C4-2B (cell line): ENCODE results near the gene ADARB2.

Source experiments
- H3K27ac ChIP-seq: fragments of 450-650 bp; 2 replicates; pipeline ENCODE4 v1.5.1; 2017
- ZFX ChIP-seq: fragments of 450-650 bp; IDR thresholded peaks from 2 replicates; pipeline ENCODE4 v1.6.1; 2017
- TF ChIP-seq, protein P1 (sequence below): fragments of 450-650 bp; conservative IDR thresholded peaks from 2 replicates; pipeline ENCODE4 v1.5.1; 2017; ENCODE audit warnings: mild to moderate bottlenecking

Gene ADARB2

DNA sequence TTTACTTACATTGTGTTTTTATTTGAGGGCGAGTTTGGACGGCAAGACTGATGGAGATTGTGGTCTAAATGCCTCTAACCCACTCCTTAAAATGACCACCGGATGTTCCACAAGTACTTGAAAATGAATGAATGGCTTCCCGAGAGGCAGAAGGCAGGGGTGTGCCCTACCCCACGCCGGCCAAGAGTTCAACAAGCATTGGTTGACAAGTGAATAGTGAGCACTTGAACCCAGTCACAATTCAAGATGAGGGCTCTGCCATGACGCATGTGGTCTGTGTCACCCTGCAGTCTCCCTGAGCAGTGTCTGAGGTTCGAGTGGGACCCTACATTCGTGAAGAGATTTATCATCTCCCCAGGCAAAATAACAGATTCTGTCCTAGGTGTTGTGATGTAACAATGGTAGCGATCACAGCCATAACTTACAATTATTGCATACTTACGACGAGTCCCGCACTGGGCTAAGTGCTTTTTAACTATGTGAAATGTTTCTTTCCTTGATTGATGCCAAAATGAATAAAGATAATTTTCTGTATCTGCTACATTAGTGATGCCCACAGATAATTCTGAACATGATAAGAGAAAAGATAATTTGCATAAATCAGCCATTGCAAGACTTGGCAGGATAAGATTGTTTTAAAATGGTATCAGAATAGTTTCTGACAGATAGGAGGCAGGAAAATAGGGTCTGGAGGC, 375.8 kb downstream of the ADARB2 start:
- H3K27ac ChIP-seq, result no peak overlapping the region
- TF ChIP-seq, protein P1, sequence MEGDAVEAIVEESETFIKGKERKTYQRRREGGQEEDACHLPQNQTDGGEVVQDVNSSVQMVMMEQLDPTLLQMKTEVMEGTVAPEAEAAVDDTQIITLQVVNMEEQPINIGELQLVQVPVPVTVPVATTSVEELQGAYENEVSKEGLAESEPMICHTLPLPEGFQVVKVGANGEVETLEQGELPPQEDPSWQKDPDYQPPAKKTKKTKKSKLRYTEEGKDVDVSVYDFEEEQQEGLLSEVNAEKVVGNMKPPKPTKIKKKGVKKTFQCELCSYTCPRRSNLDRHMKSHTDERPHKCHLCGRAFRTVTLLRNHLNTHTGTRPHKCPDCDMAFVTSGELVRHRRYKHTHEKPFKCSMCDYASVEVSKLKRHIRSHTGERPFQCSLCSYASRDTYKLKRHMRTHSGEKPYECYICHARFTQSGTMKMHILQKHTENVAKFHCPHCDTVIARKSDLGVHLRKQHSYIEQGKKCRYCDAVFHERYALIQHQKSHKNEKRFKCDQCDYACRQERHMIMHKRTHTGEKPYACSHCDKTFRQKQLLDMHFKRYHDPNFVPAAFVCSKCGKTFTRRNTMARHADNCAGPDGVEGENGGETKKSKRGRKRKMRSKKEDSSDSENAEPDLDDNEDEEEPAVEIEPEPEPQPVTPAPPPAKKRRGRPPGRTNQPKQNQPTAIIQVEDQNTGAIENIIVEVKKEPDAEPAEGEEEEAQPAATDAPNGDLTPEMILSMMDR, result no peak
- no peak for TF ChIP-seq ZFX

DNA sequence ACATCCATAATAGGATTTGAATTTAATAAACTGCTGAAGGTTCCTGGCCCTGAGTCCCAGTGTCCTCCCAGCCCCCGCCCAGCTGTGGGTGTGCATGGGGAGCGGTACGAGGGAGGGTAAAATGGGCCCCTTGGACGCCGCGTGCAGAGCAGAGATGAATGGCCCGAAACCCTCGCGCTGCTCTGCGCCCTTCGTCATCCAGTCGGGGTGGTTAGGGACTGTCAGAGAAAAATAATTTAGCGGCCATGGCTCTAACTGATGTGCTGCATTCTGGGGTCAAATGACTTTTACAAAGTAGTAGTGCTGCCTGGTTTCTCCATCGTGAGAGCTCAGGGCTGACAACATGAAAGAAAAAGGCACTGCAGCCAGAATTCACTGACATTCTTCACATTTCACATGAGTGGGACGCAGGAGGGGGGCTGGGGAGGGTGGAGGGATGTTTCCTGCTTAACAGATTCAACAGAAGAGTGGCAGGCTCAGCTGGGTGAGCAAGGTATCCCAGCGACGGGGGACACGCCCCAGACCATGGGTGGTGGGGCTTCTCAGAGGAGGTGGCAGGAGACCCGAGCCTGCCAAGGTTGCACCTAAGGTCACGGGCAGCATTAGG, 376.7 kb downstream of the ADARB2 start:
- TF ChIP-seq, protein P1, result no peak
- no peak overlapping the region for H3K27ac ChIP-seq

DNA sequence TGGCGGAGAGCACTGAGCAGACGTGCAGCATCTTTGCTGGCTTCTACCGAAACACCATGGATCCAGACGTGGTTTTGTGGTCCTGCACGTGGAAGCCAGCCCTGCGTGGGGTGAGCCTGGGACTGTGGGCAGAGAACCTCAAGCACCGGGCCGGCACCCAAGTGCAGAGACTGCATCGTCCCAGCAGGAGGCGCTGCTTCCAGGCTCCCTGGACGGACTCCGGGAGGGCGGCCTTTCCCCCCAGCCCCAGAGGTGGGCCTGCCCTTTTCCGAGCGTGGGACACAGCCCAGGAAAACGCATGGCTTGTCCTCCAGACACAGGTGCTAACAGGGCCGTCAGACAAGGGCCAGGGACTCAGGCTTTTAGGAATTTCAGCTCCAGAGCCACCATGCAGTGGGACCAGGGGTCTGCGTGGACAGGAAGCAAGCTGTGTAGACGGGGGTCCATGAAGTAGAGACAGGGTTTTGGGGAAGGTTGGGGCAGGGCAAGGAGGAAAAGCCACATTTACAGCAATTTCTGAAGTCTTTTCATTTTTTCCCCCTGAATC, 377.2 kb downstream of the ADARB2 start:
- TF ChIP-seq, protein P1, result peak; percentile 78
- no peak for TF ChIP-seq ZFX
- H3K27ac ChIP-seq, result no peak overlapping the region; the same call in 1 of the 2 replicates

DNA sequence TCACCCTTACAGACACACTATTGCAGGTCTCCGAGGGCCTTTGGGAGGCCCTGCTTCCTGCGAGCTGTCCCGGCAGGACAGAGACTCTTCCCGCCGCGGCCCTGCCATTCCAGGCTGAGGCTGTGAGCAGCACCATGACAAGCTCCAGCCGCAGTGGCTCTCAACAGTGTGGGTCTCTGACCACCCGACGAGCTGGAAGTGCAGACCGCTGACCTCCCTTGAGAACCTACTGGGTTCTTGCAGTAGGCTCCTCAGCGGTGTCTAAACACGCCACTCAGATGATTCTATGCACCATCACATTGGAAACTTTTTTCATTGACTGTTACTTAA, 377.7 kb downstream of the ADARB2 start:
- TF ChIP-seq ZFX, result no peak
- TF ChIP-seq, protein P1, result no peak
- no peak overlapping the region; the same call in 1 of the 2 replicates for H3K27ac ChIP-seq

DNA sequence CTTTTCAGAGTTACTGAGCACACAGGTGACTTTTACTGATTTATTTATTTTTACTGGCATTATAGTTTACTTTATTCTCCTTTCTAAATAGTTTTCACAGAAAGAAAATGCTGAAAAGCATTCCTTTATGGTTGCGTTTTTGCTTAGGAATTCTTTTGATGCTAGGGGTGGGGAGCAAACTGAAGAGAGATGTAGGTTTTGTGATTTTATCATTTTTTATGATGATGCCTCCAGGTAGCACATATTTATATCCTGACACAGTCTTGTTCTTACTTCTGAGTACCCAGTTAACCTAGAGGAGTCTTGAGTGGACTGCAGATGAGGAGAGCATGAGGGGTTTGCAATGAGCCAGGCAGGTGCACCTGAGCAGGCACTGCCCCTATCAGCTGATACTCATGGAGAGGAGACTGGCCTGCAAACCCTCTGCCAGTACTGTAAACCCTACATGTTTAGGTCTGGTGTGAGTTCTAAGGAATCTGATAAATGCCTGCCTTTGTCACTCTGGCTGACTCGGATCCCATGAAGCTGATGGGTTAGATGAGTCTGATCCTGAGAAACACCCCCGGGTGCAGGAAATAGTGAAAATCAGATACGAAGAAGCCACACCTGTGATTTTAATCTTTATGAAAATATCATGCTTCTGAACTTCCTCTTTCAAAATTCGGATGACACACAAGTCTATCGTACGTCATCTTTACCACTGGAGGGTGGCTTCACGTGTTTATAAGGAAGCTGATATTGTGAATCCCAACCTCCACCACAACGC, 378.3 kb downstream of the ADARB2 start:
- TF ChIP-seq, protein P1, result no peak
- TF ChIP-seq ZFX, result no peak
- H3K27ac ChIP-seq, result no peak overlapping the region; the same call in 1 of the 2 replicates

DNA sequence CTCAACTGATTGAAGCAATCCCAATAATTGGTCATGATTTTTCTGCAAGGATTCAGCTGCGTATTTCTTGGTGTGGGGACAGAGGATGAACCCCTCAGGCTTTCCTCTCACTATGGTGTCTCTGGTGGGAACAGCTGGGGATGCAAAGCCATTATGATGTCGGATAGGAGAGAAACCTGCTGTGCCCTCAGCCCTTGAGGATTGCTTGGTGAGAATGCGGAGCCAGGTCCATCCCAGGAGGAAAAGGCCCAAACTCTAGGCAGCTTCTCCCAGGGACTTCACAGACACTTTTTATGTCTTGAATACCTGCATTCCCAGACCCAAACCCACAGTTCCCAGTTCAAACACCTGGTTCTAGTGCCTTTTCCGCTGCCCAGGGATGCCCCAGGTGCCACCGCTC, 379.2 kb downstream of the ADARB2 start:
- H3K27ac ChIP-seq, result no peak overlapping the region
- TF ChIP-seq ZFX, result no peak
- TF ChIP-seq, protein P1, result no peak

DNA sequence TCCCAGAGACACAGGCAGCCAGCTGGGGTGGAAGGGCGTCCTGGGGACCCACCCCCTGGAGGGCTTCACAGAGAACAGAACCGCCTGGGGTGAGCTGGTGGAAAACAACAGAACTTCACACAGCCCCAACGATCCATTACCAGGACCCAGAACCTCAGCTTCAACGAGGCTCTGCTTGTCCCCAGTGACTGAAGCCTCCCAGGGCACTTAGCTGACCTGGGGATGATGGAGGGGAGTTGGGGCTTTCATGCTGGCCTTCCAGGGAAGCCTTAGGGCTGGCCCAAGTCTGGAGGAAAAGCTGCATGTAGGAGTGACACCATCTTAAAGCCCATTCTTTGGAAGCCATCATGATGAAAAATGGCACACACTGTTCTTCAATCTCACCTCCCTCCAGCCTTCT, 381.0 kb downstream of the ADARB2 start:
- H3K27ac ChIP-seq, result no peak overlapping the region
- TF ChIP-seq, protein P1, result no peak
- no peak for TF ChIP-seq ZFX
